ENCODE data around the gene TTYH2. TPM values are rescaled to one million over a fixed set of nuclear protein-coding genes. Genes with fewer than 3 reads are reported as not detected.

Gene TTYH2
- polyA plus RNA-seq, 3 donors, result 13.5 to 18.6 (median 18.1) TPM

GRCh38 chr17:74299226-74300009 is 86.0 kb downstream of the TTYH2 start:
- DNase-seq (ENCODE audit: extremely low read depth in 1 of 11, low read depth in 9 of 11, low spot score in 4 of 11), result no peak

DNA sequence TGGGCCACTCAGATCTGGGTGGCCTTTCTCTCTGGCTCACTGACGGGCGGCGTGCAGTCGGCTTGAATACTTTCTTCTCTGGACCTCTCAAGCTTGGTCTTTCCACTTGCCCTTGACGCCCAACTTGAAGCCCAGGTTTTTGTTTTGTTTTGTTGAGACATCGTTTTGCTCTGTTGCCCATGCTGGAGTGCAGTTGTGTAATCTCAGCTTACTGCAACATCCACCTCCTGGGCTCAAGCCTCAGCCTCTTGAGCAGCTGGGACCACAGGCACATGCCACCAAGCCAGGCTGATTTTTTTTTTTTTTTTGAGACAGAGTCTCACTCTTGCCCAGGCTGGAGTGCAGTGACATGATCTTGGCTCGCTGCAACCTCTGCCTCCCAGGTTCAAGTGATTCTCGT is 89.9 kb downstream of the TTYH2 start:
- no peak for DNase-seq (ENCODE audit: extremely low read depth in 1 of 11, low read depth in 9 of 11, low spot score in 4 of 11)

GRCh38 chr17:74304184-74304583 is 90.8 kb downstream of the TTYH2 start:
- no peak for DNase-seq (ENCODE audit: extremely low read depth in 1 of 11, low read depth in 9 of 11, low spot score in 4 of 11)

DNA sequence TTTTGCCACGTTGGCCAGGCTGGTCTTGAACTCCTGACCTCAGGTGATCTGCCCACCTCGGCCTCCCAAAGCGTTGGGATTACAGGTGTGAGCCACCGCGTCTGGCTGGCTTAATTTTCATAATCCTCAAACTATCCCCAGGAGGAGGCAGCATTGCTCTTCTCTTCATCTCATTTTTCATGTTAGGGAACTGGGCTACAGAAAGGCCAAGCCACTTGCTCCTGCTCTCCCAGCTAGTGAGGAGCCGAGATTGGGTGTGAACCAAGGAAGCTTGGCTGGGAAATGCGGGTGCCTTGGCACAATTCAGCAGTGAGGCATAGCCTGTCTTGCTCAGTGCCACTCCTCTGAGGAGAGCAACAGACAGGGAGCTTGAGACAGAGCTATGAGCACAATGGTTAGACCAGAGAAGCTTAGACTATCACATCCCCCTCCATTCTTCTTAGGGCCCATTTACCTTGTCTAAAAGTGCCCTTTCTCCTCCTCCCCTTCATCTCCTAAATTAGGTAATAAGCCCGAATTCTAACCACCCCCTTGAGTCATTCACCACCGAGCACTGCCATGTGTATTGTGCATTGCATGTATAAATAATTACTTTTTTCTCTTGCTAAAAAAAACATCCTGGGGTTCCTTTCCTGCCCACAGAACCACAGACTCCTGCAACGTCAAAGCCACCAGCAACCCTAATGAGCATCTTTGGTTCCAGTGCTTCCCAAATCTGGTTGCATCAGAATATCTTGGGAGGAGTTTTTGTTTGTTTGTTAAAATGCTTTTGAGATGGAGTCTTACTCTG is 92.7 kb downstream of the TTYH2 start:
- DNase-seq (ENCODE audit: extremely low read depth in 1 of 11, low read depth in 9 of 11, low spot score in 4 of 11), result no peak

DNA sequence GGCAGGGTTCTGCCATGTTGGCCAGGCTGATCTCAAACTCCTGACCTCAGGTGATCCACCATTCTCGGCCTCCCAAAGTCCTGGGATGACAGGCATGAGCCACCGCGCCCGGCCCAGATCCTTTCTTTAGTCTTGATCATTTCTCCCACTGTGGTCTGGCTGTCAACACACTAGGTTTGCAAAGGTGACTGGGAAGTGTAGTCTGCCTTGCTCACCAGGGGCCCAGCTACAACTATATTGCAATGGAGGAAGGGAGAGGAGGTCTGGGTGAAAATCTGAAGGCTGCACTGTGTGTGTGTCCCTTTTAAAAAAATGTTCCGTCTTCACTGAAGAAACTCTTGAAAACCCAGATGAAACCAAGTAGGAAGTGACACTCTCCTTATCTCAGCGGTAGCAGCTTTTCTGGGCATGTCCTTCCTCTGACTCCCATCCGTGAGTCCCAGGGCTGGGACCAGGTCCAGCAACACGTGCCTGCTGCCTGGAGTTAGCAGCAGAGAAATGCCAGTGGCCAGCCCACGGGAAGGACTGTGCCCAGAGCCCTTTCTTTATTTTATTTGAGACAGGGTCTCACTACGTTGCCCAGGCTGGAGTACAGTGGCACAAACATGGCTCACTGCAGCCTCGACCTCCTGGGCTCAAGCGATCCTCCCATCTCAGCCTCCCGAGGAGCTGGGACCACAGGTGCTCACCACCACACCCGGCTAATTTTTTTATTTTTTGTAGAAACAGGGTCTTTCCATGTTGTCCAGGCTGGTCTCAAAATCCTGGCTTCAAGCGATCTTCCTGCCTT is 94.8 kb downstream of the TTYH2 start:
- DNase-seq (ENCODE audit: extremely low read depth in 1 of 11, low read depth in 9 of 11, low spot score in 4 of 11), result no peak

DNA sequence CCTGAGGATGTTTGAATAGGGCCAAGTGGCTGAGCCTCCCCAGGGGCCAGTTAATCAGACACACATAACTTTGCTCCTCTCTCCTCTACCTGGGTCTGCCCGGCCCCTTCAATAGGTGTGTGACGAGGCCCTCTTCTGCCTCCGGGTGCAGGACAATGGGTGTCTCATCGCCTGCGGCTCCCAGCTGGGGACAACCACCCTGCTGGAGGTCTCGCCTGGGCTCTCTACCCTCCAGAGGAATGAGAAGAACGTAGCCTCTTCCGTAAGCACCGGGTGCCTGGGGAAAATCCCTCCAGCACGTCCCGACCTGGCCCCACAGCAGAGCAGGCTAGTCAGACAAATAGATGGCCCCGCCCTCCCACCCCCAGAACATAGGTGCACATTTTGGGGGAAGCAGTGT is 96.5 kb downstream of the TTYH2 start:
- DNase-seq (ENCODE audit: extremely low read depth in 1 of 11, low read depth in 9 of 11, low spot score in 4 of 11), result no peak

Other genes with a start within 250 kb of the TTYH2 start
- gene RPL38, start 9.9 kb upstream of the TTYH2 start, polyA plus RNA-seq (ENCODE audit: insufficient read length in 3 of 3), result 1,000 to 10,000 TPM; 1,116 to 1,437 (median 1,164) TPM
- gene DNAI2, start 60.7 kb downstream of the TTYH2 start, polyA plus RNA-seq (ENCODE audit: insufficient read length in 3 of 3), result under 1 TPM; 0.09 to 0.22 (median 0.15) TPM
- gene KIF19, start 112.7 kb downstream of the TTYH2 start, polyA plus RNA-seq (ENCODE audit: insufficient read length in 3 of 3), result under 1 TPM; 0.30 to 0.79 (median 0.66) TPM
- under 1 TPM; 0.11 to 0.26 (median 0.11) TPM for gene BTBD17, start 148.3 kb downstream of the TTYH2 start, polyA plus RNA-seq (ENCODE audit: insufficient read length in 3 of 3)
- under 1 TPM in 1 of 3 donors, not detected in 2; 0.11 TPM for gene GPR142, start 153.9 kb downstream of the TTYH2 start, polyA plus RNA-seq (ENCODE audit: insufficient read length in 3 of 3)
- gene GPRC5C, start 218.5 kb downstream of the TTYH2 start, polyA plus RNA-seq (ENCODE audit: insufficient read length in 3 of 3), result 100 to 1,000 TPM in 2 of 3 donors, 10 to 100 TPM in 1; 86.9 to 134 (median 115) TPM